Activated effector memory CD4-positive, alpha-beta T cell treated with Interleukin-2 at 50 U/mL for 16 hours (primary cell): ENCODE measurements around the gene MYO3B.
"Not testable (repeated sequence)": the region's sequence is repeated elsewhere in the genome, so short reads cannot be mapped to it uniquely, and the experiment has no call there.

ENCODE experiments used
- DNase-seq: peaks from one replicate; pipeline ENCODE4 v3.0.0-alpha.2; 2020

The MYO3B gene

GRCh38 chr2:170344663-170345346 is 166.9 kb downstream of the MYO3B start:
- no peak for DNase-seq

GRCh38 chr2:170345607-170346006 is 167.7 kb downstream of the MYO3B start:
- no peak for DNase-seq

- DNase-seq = not testable (repeated sequence)
Measured at GRCh38 chr2:170349269-170349668, 171.3 kb downstream of the MYO3B start.

- no peak for DNase-seq
Measured at GRCh38 chr2:170350929-170351826, 173.2 kb downstream of the MYO3B start.

- DNase-seq = no peak
Measured at GRCh38 chr2:170353723-170354122, 175.8 kb downstream of the MYO3B start.

GRCh38 chr2:170354388-170354787 is 176.4 kb downstream of the MYO3B start:
- no peak for DNase-seq

- no peak for DNase-seq
Measured at GRCh38 chr2:170354855-170355780, 177.2 kb downstream of the MYO3B start.

- DNase-seq = no peak
Measured at GRCh38 chr2:170359466-170359865, 181.5 kb downstream of the MYO3B start.

GRCh38 chr2:170360546-170361089 is 182.7 kb downstream of the MYO3B start:
- no peak for DNase-seq

GRCh38 chr2:170361090-170361936 is 183.4 kb downstream of the MYO3B start:
- peak; percentile 5 for DNase-seq

GRCh38 chr2:170362313-170362870 is 184.4 kb downstream of the MYO3B start:
- no peak for DNase-seq

- no peak for DNase-seq
Measured at GRCh38 chr2:170362871-170363631, 185.1 kb downstream of the MYO3B start.

- no peak for DNase-seq
Measured at GRCh38 chr2:170365003-170365402, 187.1 kb downstream of the MYO3B start.

- no peak for DNase-seq
Measured at GRCh38 chr2:170365686-170366085, 187.7 kb downstream of the MYO3B start.

GRCh38 chr2:170368370-170368769 is 190.4 kb downstream of the MYO3B start:
- DNase-seq = no peak

- no peak for DNase-seq
Measured at GRCh38 chr2:170369228-170369627, 191.3 kb downstream of the MYO3B start.

GRCh38 chr2:170369894-170370293 is 191.9 kb downstream of the MYO3B start:
- DNase-seq = no peak

- no peak for DNase-seq
Measured at GRCh38 chr2:170371231-170371998, 193.5 kb downstream of the MYO3B start.

GRCh38 chr2:170375192-170375591 is 197.2 kb downstream of the MYO3B start:
- DNase-seq = no peak
